ENCODE data around the gene VGLL2.

DNA sequence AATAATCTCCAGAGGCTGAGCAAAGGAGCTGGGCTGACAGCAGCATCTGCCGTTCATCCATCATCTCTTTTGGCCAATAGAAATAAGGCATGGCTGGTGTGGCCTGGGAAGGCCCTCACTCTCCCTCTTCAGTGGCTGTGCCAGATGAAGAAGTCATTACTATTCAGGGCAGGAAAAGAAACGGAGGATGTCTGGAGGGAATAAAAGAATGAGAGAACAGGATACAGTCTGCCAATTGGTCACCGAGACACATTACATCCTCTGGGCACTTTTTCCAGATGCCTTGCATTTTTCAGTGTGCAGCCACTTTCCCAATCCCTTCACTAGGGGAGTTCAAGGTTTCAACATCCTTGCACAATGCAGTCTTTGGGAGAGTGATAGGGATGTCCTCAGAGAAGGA lies 32.2 kb upstream of the VGLL2 start:
- TF ChIP-seq, protein P1, sequence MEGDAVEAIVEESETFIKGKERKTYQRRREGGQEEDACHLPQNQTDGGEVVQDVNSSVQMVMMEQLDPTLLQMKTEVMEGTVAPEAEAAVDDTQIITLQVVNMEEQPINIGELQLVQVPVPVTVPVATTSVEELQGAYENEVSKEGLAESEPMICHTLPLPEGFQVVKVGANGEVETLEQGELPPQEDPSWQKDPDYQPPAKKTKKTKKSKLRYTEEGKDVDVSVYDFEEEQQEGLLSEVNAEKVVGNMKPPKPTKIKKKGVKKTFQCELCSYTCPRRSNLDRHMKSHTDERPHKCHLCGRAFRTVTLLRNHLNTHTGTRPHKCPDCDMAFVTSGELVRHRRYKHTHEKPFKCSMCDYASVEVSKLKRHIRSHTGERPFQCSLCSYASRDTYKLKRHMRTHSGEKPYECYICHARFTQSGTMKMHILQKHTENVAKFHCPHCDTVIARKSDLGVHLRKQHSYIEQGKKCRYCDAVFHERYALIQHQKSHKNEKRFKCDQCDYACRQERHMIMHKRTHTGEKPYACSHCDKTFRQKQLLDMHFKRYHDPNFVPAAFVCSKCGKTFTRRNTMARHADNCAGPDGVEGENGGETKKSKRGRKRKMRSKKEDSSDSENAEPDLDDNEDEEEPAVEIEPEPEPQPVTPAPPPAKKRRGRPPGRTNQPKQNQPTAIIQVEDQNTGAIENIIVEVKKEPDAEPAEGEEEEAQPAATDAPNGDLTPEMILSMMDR (IDR thresholded peaks at IDR 0.05 in 8 of 11, conservative IDR thresholded peaks at IDR 0.05 in 3 of 11), result no peak
- TF ChIP-seq POLR2A (IDR thresholded peaks at IDR 0.05), result no peak
